ENCODE measurements around the gene INPP5A.

GRCh38 chr10:132551093-132551807 is 13.7 kb downstream of the INPP5A start:
- TF ChIP-seq REST (IDR thresholded peaks at IDR 0.05; ENCODE audit: low read depth) (no peak), YY1 (IDR thresholded peaks at IDR 0.05; ENCODE audit: low read depth) (no peak), RAD21 (IDR thresholded peaks at IDR 0.05; ENCODE audit: low read depth) (no peak; the same call in 1 of the 2 replicates), NFIC (IDR thresholded peaks at IDR 0.05) (no peak), TAF1 (IDR thresholded peaks at IDR 0.05; ENCODE audit: low read depth) (no peak), EGR1 (IDR thresholded peaks at IDR 0.05) (no peak), CEBPB (IDR thresholded peaks at IDR 0.05) (no peak)
